ENCODE results near the gene NRAS.

DNA sequence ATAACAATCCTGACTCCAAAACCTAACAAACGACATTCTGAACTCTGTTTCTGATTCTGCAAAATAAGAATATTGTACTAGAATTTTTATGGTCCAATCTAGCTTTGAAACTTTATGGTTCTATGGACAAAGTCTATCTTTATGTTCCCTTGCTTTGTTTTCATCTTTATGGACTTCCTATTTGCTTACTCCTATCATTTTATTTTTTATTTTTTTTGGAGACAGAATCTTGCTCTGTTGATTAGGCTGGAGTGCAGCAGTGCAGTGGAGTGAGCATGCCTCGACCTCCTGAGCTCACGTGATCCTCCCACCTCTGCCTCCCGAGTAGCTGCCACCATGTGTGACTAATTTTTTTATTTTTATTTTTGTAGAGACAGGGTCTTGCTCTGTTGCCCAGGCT is 3.6 kb downstream of the NRAS start:
- TF ChIP-seq CTCF (conservative IDR thresholded peaks at IDR 0.05 in 1 of 2, IDR thresholded peaks at IDR 0.05 in 1 of 2; ENCODE audit: low read depth in 1 of 2, low read length in 2 of 2) (no peak), EZH2 (IDR thresholded peaks at IDR 0.05; ENCODE audit: low read length, missing control alignments) (no peak)
